NCI-H1930 (cell line): ENCODE measurements around the gene KRTAP5-6.
"Not testable (repeated sequence)": the region's sequence is repeated elsewhere in the genome, so short reads cannot be mapped to it uniquely, and the experiment has no call there.

Experiments used
- DNase-seq, 2 experiments: peaks; one replicate each; lab custom pipeline; 2025; lab: John Stamatoyannopoulos, UW

KRTAP5-6 gene

GRCh38 chr11:1661454-1662269, 35.3 kb upstream of the KRTAP5-6 start:
- not testable (repeated sequence) for DNase-seq

GRCh38 chr11:1662699-1663283, 34.2 kb upstream of the KRTAP5-6 start:
- not testable (repeated sequence) for DNase-seq

- no peak for DNase-seq
These were observed 31.7 kb upstream of the KRTAP5-6 start for GRCh38 chr11:1665313-1665712.

- DNase-seq, result no peak
These were observed 29.7 kb upstream of the KRTAP5-6 start for GRCh38 chr11:1667121-1667850.

GRCh38 chr11:1667906-1668305, 29.1 kb upstream of the KRTAP5-6 start:
- DNase-seq, result no peak

- no peak for DNase-seq
These were observed 28.0 kb upstream of the KRTAP5-6 start for GRCh38 chr11:1668911-1669473.

- DNase-seq, result no peak
These were observed 27.3 kb upstream of the KRTAP5-6 start for GRCh38 chr11:1669546-1670218.

GRCh38 chr11:1670457-1670856, 26.5 kb upstream of the KRTAP5-6 start:
- DNase-seq, result not testable (repeated sequence)

GRCh38 chr11:1670905-1671371, 26.1 kb upstream of the KRTAP5-6 start:
- DNase-seq, result no peak

GRCh38 chr11:1671658-1672057, 25.3 kb upstream of the KRTAP5-6 start:
- DNase-seq, result no peak

- no peak for DNase-seq
These were observed 24.2 kb upstream of the KRTAP5-6 start for GRCh38 chr11:1672613-1673350.

GRCh38 chr11:1673446-1674172, 23.4 kb upstream of the KRTAP5-6 start:
- no peak for DNase-seq

GRCh38 chr11:1674173-1675131, 22.5 kb upstream of the KRTAP5-6 start:
- no peak for DNase-seq

- DNase-seq, result no peak
These were observed 21.3 kb upstream of the KRTAP5-6 start for GRCh38 chr11:1675536-1676228.

GRCh38 chr11:1676229-1676740, 20.7 kb upstream of the KRTAP5-6 start:
- DNase-seq, result no peak

- DNase-seq, result no peak
These were observed 17.1 kb upstream of the KRTAP5-6 start for GRCh38 chr11:1679881-1680280.

GRCh38 chr11:1682225-1682905, 14.6 kb upstream of the KRTAP5-6 start:
- DNase-seq, result no peak

- DNase-seq, result not testable (repeated sequence)
These were observed 13.8 kb upstream of the KRTAP5-6 start for GRCh38 chr11:1683216-1683615.
